HEK293 (cell line): Measurements from ENCODE around the gene KCNAB2.

Source experiments
- CTCF ChIA-PET: fragments of 350-600 bp; formaldehyde crosslinking; extraction: SDS; loops from one replicate; lab custom pipeline; 2021; ENCODE audit warnings: antibody characterized with exemption; lab: Yijun Ruan, JAX
- POLR2A ChIA-PET: fragments of 300-600 bp; formaldehyde crosslinking; extraction: SDS; loops from one replicate; lab custom pipeline; 2020; ENCODE audit warnings: antibody characterized with exemption, inconsistent platforms; lab: Yijun Ruan, JAX
- H3K27ac ChIP-seq: fragments of 200-500 bp; sonication (Bioruptor generic); 2 replicates; pipeline ENCODE4 v1.5.1; 2014; ENCODE audit warnings: low read depth, low read length, control low read depth, inconsistent platforms; ENCODE audit errors: extremely low read depth
- H3K36me3 ChIP-seq, 2 experiments: fragments of 200-500 bp in 1 of 2; sonication (Bioruptor generic) in 1 of 2; 1 replicate in 1 of 2; 2 replicates in 1 of 2; pipeline ENCODE4 v1.5.1; 2014 to 2017; ENCODE audit warnings: inconsistent platforms in 2 of 2, low read length in 2 of 2; ENCODE audit not compliant: control insufficient read depth in 2 of 2, insufficient read depth in 1 of 2
- H3K4me1 ChIP-seq: fragments of 200-500 bp; sonication (Bioruptor generic); 2 replicates; pipeline ENCODE4 v1.5.1; 2014; ENCODE audit warnings: mild to moderate bottlenecking, low read length, inconsistent platforms; ENCODE audit not compliant: control insufficient read depth, insufficient read depth
- H3K4me3 ChIP-seq: 2 replicates; pipeline ENCODE4 v1.5.1; 2011; ENCODE audit warnings: low read depth, mild to moderate bottlenecking, control low read depth, low read length, moderate library complexity
- H3K9me3 ChIP-seq: fragments of 200-500 bp; sonication (Bioruptor generic); 2 replicates; pipeline ENCODE4 v1.5.1; 2014; ENCODE audit warnings: low read depth, low read length, inconsistent platforms; ENCODE audit not compliant: control insufficient read depth, insufficient read depth
- BCL11B ChIP-seq: fragments of 450-650 bp; formaldehyde crosslinking; IDR thresholded peaks from 2 replicates; pipeline ENCODE4 v1.5.1; 2016; ENCODE audit warnings: low read depth, missing biosample characterization, missing genetic modification characterization
- WT1 ChIP-seq: fragments of 450-650 bp; formaldehyde crosslinking; IDR thresholded peaks from 2 replicates; pipeline ENCODE4 v1.5.1; 2016; ENCODE audit warnings: missing biosample characterization, missing genetic modification characterization
- ZNF2 ChIP-seq: fragments of 450-650 bp; formaldehyde crosslinking; IDR thresholded peaks from 2 replicates; pipeline ENCODE4 v1.5.1; 2016; ENCODE audit warnings: missing biosample characterization, missing genetic modification characterization
- ZNF202 ChIP-seq: fragments of 450-650 bp; formaldehyde crosslinking; IDR thresholded peaks from 2 replicates; pipeline ENCODE4 v1.5.1; 2016; ENCODE audit warnings: missing biosample characterization, missing genetic modification characterization, borderline replicate concordance
- ZNF341 ChIP-seq: fragments of 450-650 bp; formaldehyde crosslinking; IDR thresholded peaks from 2 replicates; pipeline ENCODE4; 2016; ENCODE audit warnings: low read depth, missing biosample characterization, missing genetic modification characterization
- ZNF426 ChIP-seq: fragments of 450-650 bp; formaldehyde crosslinking; IDR thresholded peaks from 2 replicates; pipeline ENCODE4 v1.5.1; 2017; ENCODE audit warnings: missing biosample characterization, missing genetic modification characterization, mild to moderate bottlenecking, inconsistent platforms, moderate library complexity
- ZNF600 ChIP-seq: fragments of 450-650 bp; formaldehyde crosslinking; IDR thresholded peaks from 2 replicates; pipeline ENCODE4 v1.5.1; 2016; ENCODE audit warnings: missing biosample characterization, missing genetic modification characterization
- ZNF654 ChIP-seq: fragments of 450-650 bp; formaldehyde crosslinking; IDR thresholded peaks from 2 replicates; pipeline ENCODE4 v1.5.1; 2016; ENCODE audit warnings: low read depth, missing biosample characterization, missing genetic modification characterization
- ZXDB ChIP-seq: fragments of 450-650 bp; formaldehyde crosslinking; IDR thresholded peaks from 2 replicates; pipeline ENCODE4 v1.5.1; 2016; ENCODE audit warnings: missing biosample characterization, missing genetic modification characterization
- TF ChIP-seq, protein P1 (sequence below): fragments of 450-650 bp; formaldehyde crosslinking; IDR thresholded peaks from 2 replicates; pipeline ENCODE4 v1.5.1; 2016; ENCODE audit warnings: missing biosample characterization, missing genetic modification characterization, borderline replicate concordance
- TF ChIP-seq, protein P2 (sequence below): fragments of 450-650 bp; formaldehyde crosslinking; IDR thresholded peaks from 2 replicates; pipeline ENCODE4 v1.5.1; 2016; ENCODE audit warnings: missing biosample characterization, missing genetic modification characterization
- TF ChIP-seq, protein P3 (sequence below): fragments of 450-650 bp; formaldehyde crosslinking; IDR thresholded peaks from 2 replicates; pipeline ENCODE4 v1.5.1; 2016; ENCODE audit warnings: missing biosample characterization, missing genetic modification characterization
- TF ChIP-seq, protein P4 (sequence below): fragments of 450-650 bp; formaldehyde crosslinking; IDR thresholded peaks from 2 replicates; pipeline ENCODE4 v1.5.1; 2017; ENCODE audit warnings: missing biosample characterization, missing genetic modification characterization
- TF ChIP-seq, protein P5 (sequence below): fragments of 450-650 bp; formaldehyde crosslinking; optimal IDR thresholded peaks from 2 replicates; pipeline ENCODE3; 2016; ENCODE audit warnings: missing biosample characterization, mild to moderate bottlenecking, missing genetic modification characterization
- TF ChIP-seq, protein P6 (sequence below): IDR thresholded peaks from 2 replicates; pipeline ENCODE4 v1.6.1; 2011; ENCODE audit warnings: mild to moderate bottlenecking, low read depth, low read length, borderline replicate concordance
- TF ChIP-seq, protein P7 (sequence below): fragments of 450-650 bp; formaldehyde crosslinking; conservative IDR thresholded peaks from 2 replicates; pipeline ENCODE4 v1.5.1; 2016; ENCODE audit warnings: low read depth, missing biosample characterization, missing genetic modification characterization

The KCNAB2 gene

DNA sequence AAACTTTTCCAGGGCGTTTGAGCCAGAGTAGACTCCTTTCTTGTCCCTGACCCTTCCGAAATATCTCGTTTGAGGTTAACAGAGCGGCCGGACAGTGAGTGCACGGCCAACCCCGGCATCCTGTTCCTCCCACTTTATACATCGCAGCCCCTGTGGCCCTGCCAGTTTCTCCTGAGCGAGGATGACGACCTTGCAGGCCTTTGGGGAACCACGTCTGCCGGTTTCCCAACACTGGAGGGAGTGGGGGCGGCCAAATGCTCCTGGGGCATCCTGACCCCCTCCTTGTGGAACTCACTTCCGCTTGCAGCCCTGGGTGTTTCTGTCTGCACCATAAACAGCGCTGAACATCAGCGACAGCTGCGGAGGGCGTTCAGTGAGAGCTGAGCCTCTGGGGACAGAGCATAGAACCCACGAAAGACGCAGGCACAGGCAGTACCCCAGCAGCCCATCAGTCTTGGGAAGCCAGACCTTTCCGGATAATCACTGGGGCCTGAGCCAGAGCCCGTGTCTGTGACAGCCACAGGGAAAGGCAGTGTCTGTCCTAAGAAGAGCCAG lies 4.8 kb upstream of the KCNAB2 start:
- Histone ChIP-seq H3K4me3 (no peak overlapping the region), H3K9me3 (no peaks in the 10 kb centered on the region), H3K4me1 (peaks cover 2% of the 10 kb centered on the region), H3K27ac (no peak overlapping the region), H3K36me3 (no peaks in the 10 kb centered on the region)
- ChIA-PET POLR2A (no interaction called here), CTCF (interaction anchor here (0.5 to 1.3 kb wide), 4 partner anchors 39 to 300 kb away, joined by 3 read pairs; no protein-coding TSS in a partner anchor)
- no peak for TF ChIP-seq ZNF202
- TF ChIP-seq, protein P1, sequence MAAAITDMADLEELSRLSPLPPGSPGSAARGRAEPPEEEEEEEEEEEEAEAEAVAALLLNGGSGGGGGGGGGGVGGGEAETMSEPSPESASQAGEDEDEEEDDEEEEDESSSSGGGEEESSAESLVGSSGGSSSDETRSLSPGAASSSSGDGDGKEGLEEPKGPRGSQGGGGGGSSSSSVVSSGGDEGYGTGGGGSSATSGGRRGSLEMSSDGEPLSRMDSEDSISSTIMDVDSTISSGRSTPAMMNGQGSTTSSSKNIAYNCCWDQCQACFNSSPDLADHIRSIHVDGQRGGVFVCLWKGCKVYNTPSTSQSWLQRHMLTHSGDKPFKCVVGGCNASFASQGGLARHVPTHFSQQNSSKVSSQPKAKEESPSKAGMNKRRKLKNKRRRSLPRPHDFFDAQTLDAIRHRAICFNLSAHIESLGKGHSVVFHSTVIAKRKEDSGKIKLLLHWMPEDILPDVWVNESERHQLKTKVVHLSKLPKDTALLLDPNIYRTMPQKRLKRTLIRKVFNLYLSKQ (tag by site-specific recombination) = no peak

DNA sequence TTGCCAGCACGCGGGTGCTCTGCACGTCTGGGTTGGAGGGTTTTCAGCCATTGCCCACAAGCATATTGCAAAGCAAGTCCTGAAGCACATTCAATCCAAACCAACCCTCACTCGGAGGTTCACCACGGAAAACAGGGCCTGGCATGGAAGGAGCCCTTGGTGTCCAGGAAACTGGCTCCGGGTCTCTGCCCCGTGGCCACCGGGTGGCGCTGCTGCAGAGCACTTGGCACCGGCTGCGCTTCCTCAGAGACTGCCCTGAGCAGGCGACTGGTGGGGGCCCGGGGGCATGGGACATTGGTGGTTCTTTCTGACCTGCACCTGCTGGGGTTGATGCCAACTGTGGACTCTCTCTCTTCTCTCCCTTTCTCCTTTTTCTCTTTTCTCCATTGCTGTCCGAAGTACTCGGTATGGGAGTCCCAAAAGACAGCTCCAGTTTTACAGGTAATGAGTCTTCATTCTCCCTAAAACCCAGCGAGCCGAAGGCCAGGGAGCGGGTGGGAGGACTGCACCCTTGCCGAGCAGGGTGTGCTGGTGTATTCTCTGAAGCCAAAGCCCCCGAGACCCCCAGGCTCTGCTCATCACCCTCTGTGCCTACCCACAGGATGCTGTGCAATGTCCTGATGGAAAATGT lies 4.1 kb upstream of the KCNAB2 start:
- Histone ChIP-seq H3K9me3 (no peaks in the 10 kb centered on the region), H3K4me3 (no peak overlapping the region), H3K27ac (no peak overlapping the region), H3K4me1 (peaks cover 2% of the 10 kb centered on the region), H3K36me3 (no peaks in the 10 kb centered on the region)
- CTCF ChIA-PET = interaction anchor here (0.5 to 1.6 kb wide), 14 partner anchors 12 to 1861 kb away, joined by 3 to 8 read pairs (median 4); no protein-coding TSS in a partner anchor
- POLR2A ChIA-PET = no interaction called here
- TF ChIP-seq ZNF2 (peak; percentile 99), ZNF600 (tag by site-specific recombination) (peak; percentile 56), BCL11B (tag by site-specific recombination) (no peak), ZXDB (tag by site-specific recombination) (no peak), WT1 (tag by site-specific recombination) (no peak), ZNF426 (tag by site-specific recombination) (no peak), ZNF341 (no peak), ZNF654 (tag by site-specific recombination) (peak; percentile 68)
- TF ChIP-seq, protein P2, sequence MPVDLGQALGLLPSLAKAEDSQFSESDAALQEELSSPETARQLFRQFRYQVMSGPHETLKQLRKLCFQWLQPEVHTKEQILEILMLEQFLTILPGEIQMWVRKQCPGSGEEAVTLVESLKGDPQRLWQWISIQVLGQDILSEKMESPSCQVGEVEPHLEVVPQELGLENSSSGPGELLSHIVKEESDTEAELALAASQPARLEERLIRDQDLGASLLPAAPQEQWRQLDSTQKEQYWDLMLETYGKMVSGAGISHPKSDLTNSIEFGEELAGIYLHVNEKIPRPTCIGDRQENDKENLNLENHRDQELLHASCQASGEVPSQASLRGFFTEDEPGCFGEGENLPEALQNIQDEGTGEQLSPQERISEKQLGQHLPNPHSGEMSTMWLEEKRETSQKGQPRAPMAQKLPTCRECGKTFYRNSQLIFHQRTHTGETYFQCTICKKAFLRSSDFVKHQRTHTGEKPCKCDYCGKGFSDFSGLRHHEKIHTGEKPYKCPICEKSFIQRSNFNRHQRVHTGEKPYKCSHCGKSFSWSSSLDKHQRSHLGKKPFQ = no peak
- TF ChIP-seq, protein P3, sequence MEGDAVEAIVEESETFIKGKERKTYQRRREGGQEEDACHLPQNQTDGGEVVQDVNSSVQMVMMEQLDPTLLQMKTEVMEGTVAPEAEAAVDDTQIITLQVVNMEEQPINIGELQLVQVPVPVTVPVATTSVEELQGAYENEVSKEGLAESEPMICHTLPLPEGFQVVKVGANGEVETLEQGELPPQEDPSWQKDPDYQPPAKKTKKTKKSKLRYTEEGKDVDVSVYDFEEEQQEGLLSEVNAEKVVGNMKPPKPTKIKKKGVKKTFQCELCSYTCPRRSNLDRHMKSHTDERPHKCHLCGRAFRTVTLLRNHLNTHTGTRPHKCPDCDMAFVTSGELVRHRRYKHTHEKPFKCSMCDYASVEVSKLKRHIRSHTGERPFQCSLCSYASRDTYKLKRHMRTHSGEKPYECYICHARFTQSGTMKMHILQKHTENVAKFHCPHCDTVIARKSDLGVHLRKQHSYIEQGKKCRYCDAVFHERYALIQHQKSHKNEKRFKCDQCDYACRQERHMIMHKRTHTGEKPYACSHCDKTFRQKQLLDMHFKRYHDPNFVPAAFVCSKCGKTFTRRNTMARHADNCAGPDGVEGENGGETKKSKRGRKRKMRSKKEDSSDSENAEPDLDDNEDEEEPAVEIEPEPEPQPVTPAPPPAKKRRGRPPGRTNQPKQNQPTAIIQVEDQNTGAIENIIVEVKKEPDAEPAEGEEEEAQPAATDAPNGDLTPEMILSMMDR (tag by site-specific recombination) = peak; percentile 68
- TF ChIP-seq, protein P4, sequence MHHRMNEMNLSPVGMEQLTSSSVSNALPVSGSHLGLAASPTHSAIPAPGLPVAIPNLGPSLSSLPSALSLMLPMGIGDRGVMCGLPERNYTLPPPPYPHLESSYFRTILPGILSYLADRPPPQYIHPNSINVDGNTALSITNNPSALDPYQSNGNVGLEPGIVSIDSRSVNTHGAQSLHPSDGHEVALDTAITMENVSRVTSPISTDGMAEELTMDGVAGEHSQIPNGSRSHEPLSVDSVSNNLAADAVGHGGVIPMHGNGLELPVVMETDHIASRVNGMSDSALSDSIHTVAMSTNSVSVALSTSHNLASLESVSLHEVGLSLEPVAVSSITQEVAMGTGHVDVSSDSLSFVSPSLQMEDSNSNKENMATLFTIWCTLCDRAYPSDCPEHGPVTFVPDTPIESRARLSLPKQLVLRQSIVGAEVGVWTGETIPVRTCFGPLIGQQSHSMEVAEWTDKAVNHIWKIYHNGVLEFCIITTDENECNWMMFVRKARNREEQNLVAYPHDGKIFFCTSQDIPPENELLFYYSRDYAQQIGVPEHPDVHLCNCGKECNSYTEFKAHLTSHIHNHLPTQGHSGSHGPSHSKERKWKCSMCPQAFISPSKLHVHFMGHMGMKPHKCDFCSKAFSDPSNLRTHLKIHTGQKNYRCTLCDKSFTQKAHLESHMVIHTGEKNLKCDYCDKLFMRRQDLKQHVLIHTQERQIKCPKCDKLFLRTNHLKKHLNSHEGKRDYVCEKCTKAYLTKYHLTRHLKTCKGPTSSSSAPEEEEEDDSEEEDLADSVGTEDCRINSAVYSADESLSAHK = no peak
- TF ChIP-seq, protein P5, sequence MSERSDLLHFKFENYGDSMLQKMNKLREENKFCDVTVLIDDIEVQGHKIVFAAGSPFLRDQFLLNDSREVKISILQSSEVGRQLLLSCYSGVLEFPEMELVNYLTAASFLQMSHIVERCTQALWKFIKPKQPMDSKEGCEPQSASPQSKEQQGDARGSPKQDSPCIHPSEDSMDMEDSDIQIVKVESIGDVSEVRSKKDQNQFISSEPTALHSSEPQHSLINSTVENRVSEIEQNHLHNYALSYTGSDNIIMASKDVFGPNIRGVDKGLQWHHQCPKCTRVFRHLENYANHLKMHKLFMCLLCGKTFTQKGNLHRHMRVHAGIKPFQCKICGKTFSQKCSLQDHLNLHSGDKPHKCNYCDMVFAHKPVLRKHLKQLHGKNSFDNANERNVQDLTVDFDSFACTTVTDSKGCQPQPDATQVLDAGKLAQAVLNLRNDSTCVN = no peak
- TF ChIP-seq, protein P6, sequence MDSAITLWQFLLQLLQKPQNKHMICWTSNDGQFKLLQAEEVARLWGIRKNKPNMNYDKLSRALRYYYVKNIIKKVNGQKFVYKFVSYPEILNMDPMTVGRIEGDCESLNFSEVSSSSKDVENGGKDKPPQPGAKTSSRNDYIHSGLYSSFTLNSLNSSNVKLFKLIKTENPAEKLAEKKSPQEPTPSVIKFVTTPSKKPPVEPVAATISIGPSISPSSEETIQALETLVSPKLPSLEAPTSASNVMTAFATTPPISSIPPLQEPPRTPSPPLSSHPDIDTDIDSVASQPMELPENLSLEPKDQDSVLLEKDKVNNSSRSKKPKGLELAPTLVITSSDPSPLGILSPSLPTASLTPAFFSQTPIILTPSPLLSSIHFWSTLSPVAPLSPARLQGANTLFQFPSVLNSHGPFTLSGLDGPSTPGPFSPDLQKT = no peak
- TF ChIP-seq, protein P7, sequence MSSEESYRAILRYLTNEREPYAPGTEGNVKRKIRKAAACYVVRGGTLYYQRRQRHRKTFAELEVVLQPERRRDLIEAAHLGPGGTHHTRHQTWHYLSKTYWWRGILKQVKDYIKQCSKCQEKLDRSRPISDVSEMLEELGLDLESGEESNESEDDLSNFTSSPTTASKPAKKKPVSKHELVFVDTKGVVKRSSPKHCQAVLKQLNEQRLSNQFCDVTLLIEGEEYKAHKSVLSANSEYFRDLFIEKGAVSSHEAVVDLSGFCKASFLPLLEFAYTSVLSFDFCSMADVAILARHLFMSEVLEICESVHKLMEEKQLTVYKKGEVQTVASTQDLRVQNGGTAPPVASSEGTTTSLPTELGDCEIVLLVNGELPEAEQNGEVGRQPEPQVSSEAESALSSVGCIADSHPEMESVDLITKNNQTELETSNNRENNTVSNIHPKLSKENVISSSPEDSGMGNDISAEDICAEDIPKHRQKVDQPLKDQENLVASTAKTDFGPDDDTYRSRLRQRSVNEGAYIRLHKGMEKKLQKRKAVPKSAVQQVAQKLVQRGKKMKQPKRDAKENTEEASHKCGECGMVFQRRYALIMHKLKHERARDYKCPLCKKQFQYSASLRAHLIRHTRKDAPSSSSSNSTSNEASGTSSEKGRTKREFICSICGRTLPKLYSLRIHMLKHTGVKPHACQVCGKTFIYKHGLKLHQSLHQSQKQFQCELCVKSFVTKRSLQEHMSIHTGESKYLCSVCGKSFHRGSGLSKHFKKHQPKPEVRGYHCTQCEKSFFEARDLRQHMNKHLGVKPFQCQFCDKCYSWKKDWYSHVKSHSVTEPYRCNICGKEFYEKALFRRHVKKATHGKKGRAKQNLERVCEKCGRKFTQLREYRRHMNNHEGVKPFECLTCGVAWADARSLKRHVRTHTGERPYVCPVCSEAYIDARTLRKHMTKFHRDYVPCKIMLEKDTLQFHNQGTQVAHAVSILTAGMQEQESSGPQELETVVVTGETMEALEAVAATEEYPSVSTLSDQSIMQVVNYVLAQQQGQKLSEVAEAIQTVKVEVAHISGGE = peak; percentile 63
